DOHH2 (cell line): ENCODE measurements around the gene CTPS2.

ENCODE experiments used
- EZH2phosphoT487 ChIP-seq: fragments of 200-600 bp; sonication (generic); IDR thresholded peaks from 2 replicates; pipeline ENCODE4 v1.6.1; 2017; ENCODE audit warnings: borderline replicate concordance, mild to moderate bottlenecking, antibody characterized with exemption, low read length, moderate library complexity, mixed read lengths
- TF ChIP-seq, protein P1 (sequence below): fragments of 200-600 bp; sonication (generic); IDR thresholded peaks from one replicate; pipeline ENCODE4 v1.5.1; 2014; ENCODE audit warnings: antibody characterized with exemption, mild to moderate bottlenecking, low read depth, low read length; ENCODE audit not compliant: poor library complexity, severe bottlenecking

DNA sequence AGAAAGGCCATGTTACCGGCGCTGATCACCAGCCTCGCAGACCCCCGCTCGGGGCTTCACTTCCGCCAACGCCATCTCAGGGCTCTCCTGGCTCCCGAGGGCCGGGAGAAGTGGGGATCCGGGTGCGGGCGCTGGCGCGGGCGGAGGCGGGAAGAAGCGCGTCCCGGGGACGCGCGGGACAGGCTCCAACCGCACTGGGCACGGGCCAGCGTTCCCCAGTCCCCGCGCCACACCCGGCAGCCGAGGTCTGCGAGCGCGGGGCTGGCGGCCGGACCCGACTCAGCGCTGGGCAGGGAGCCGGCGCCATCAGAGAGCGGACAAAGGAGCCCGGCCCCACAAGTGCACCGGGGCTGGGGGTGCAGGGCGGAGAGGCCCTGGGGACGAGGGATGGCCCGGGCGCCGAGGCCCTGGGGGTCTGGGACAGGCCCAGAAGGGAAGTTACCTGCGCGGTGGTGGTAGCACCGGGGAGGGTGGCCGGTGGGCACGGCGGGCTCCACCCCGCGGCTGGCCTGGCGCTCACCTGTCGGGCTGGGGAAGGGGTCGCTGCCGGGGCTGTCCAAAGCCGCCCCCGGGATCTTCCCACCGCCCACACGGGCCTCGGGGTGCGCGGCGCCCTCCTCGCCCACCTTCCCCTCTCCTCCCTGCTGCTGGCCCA is 449 bp downstream of the CTPS2 start:
- TF ChIP-seq, protein P1, sequence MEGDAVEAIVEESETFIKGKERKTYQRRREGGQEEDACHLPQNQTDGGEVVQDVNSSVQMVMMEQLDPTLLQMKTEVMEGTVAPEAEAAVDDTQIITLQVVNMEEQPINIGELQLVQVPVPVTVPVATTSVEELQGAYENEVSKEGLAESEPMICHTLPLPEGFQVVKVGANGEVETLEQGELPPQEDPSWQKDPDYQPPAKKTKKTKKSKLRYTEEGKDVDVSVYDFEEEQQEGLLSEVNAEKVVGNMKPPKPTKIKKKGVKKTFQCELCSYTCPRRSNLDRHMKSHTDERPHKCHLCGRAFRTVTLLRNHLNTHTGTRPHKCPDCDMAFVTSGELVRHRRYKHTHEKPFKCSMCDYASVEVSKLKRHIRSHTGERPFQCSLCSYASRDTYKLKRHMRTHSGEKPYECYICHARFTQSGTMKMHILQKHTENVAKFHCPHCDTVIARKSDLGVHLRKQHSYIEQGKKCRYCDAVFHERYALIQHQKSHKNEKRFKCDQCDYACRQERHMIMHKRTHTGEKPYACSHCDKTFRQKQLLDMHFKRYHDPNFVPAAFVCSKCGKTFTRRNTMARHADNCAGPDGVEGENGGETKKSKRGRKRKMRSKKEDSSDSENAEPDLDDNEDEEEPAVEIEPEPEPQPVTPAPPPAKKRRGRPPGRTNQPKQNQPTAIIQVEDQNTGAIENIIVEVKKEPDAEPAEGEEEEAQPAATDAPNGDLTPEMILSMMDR = no peak
- TF ChIP-seq EZH2phosphoT487 = no peak
